Activated CD4-positive, alpha-beta T cell treated with anti-CD3 and anti-CD28 coated beads, Interleukin-2, Interleukin-4, amounts not matched to agents 100 ng/mL and 50 ng/mL, durations not matched to agents 16 hours and 8 hours (primary cell): Measurements from ENCODE around the gene SLCO2A1.

Experiments
- DNase-seq: peaks from one replicate; pipeline ENCODE4 v3.0.0-alpha.2; 2020; ENCODE audit warnings: low spot score

The SLCO2A1 gene

DNA sequence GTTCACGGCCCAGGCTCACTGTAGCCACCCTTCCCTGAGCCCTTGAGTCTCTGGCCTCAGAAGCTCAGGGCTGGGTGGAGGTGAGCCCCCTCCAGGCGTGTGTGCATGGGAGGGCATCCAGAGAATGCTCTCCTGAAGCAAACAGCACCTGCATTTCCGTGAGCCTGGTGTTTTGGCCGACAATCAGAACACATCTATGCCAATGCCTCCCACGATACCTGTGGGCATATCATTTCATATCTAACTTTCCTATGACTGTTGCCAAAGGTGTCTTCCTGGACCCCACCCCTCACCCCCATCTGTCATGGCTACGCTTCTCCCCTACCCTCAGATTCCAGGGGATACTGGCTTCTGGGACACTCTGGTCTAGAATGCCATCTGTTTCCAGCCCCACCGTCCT, 80.7 kb downstream of the SLCO2A1 start:
- DNase-seq: no peak

- DNase-seq: no peak
Measured at GRCh38 chr3:133948131-133948810, 81.5 kb downstream of the SLCO2A1 start.

GRCh38 chr3:133945381-133946095, 84.2 kb downstream of the SLCO2A1 start:
- DNase-seq: no peak

DNA sequence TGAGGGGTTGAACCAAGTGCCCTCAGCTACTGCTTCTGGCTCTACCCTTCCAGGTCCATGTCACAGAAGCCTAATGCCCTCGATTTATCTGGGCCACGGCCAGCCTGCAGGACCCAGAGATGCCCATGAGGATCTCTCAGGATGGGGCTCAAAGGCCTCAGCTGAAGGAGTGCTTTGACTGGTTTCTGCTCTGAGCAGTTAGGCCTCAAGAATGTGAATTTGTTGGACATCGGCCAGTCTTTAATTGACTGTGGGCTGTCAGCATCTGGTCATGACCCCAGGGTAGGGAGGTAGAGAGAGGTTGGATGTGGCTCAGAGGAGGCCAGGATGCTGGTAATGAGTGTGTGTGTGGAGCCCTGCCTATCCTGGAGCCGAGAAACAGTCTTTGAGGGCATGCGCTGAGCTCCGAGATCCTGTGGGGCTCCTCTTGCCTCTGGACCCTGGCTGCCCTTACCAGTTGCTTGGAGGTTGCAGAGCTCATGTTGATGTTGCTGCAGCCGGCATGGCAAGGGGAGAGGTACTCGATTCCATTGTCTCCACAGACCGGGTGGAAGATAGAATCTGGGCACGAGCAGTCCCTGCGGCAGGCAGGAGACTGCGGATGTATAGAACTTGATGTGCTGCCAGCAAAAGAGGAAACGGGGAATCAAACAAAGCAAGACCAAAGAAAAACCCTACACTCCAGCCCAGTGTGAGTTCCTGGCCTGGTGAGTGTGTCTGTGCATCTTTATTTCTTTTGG, 84.9 kb downstream of the SLCO2A1 start:
- DNase-seq: no peak

DNA sequence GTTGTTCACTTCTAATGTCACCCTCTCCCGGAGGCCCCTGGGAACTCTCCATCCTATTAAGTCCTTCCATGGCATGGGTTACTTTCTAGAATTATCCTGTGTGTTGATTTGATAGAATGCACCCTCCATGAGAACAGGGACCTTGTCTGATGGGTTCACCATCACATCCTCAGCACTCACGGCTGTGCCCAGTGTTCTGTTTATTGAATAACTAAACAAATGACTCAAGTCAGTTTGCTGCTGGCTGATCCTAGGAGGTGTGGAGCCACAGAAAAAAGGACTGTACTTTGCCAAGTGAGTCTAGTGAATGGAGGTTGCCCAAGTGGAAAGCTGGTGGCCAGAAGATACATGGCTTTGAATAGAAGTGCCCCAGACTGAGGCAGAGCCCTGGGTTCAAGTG, 85.5 kb downstream of the SLCO2A1 start:
- no peak for DNase-seq

GRCh38 chr3:133943639-133944141, 86.0 kb downstream of the SLCO2A1 start:
- DNase-seq: no peak

DNA sequence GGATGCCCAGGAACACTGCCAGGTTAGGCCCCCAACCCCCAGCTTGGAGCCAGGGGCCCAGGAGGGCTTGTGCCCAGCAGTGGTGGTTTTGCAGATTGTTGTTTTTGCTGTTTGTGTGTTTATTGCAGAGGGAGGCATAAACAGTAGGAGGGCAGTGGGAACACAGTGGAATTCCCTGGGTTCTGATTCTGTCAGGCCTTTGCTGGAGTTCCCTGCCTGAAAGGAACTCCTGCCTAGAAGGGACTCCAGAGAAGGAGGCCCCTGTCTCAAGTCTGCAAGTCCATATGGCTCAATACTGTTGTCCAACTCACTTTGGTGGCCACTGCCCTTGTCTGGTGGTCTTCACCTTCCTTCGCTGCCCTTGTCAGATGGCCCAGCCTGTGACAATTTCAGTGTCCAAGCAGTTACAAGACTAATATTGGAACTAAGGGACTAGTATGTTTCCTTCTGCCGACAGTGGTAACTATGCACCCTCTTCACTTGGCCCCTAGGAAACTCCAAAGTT, 86.6 kb downstream of the SLCO2A1 start:
- DNase-seq: no peak

- no peak for DNase-seq
Measured at GRCh38 chr3:133941415-133941821, 88.3 kb downstream of the SLCO2A1 start.

- no peak for DNase-seq
Measured at GRCh38 chr3:133940536-133940935, 89.2 kb downstream of the SLCO2A1 start.

DNA sequence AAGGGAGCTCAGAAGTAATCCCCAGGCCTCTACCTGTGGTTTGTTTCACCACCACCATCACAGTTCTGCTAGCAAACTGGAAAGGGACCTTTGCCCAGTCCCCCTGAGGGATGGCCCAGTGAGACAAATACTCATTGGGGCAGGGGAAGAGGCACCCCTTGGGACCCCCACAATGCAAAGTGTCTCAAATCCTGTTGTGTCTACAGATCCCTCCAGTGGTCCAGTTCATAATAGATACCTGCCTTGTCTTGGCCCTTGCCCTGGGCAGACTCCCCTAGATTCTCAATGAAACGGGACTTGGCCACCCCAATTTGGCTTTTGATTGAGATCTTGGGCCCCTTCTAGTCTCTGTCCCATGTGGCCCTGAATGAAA, 90.3 kb downstream of the SLCO2A1 start:
- DNase-seq: no peak

DNA sequence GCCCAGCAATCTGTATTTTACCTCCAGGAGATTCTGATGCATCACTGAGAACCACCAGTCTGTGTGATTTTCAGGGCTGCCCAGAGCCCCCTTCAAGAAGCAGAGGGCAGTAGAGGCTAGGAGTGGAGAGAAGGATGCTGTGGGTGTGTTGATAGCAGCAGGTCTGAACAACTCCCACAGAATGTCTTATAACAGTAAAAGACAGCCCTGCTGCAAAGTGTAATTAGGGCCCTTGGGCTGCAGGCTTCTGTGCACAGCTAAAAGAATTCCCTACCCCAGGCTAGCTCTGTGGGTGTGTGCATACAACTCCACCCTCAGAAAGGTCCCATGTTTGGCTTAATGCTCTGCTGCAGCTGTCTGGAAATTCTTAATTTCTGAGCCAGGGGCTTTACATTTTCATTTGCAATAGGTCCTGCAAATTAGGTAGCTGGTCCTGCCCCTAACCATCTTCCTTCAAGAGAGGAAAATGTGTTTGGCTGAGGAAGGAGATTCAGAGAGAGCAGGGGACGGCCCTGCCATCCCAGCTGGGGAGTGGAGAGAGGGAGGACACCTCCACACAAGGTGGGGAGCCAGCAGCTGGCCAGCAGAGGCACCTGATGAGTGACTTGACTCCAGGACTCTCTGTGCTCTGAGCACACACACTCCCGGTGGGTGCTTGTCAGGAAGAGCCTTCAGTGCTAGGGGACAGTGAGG, 90.8 kb downstream of the SLCO2A1 start:
- DNase-seq: no peak

GRCh38 chr3:133937756-133938601, 91.7 kb downstream of the SLCO2A1 start:
- DNase-seq: no peak

- no peak for DNase-seq
Measured at GRCh38 chr3:133937061-133937686, 92.6 kb downstream of the SLCO2A1 start.

- no peak for DNase-seq
Measured at GRCh38 chr3:133935843-133936769, 93.6 kb downstream of the SLCO2A1 start.

- DNase-seq: no peak
Measured at GRCh38 chr3:133934996-133935842, 94.5 kb downstream of the SLCO2A1 start.

- no peak for DNase-seq
Measured at GRCh38 chr3:133934073-133934970, 95.4 kb downstream of the SLCO2A1 start.
